GM23338 (cell line): ENCODE measurements around the gene CHGA.

Source experiments
- CREB1 ChIP-seq: fragments of 250-450 bp; sonication (Bioruptor Pico); IDR thresholded peaks from 2 replicates; pipeline ENCODE4 v1.5.0; 2020; ENCODE audit warnings: low read depth, mild to moderate bottlenecking, moderate library complexity
- EZH2 ChIP-seq: fragments of 200-600 bp; sonication (generic); IDR thresholded peaks from one replicate; pipeline ENCODE4 v1.8.0; 2017; ENCODE audit warnings: antibody characterized with exemption, mild to moderate bottlenecking, low read depth; ENCODE audit not compliant: unreplicated experiment
- JUNB ChIP-seq: IDR thresholded peaks from one replicate; pipeline ENCODE4 v1.6.1; 2016; ENCODE audit warnings: antibody characterized with exemption; ENCODE audit not compliant: unreplicated experiment
- POLR2AphosphoS5 ChIP-seq: IDR thresholded peaks from 2 replicates; pipeline ENCODE4 v1.6.1; 2016; ENCODE audit warnings: antibody characterized with exemption, low read depth
- TF ChIP-seq, protein P1 (sequence below), 2 experiments: fragments of 200-600 bp in 1 of 2; sonication (generic) in 1 of 2; conservative IDR thresholded peaks; 2 replicates each; pipeline versions ENCODE4 v1.5.1 to v1.6.1; 2016 to 2017; ENCODE audit warnings: antibody characterized with exemption in 2 of 2, low read depth in 2 of 2, mild to moderate bottlenecking in 2 of 2, moderate library complexity in 1 of 2

DNA sequence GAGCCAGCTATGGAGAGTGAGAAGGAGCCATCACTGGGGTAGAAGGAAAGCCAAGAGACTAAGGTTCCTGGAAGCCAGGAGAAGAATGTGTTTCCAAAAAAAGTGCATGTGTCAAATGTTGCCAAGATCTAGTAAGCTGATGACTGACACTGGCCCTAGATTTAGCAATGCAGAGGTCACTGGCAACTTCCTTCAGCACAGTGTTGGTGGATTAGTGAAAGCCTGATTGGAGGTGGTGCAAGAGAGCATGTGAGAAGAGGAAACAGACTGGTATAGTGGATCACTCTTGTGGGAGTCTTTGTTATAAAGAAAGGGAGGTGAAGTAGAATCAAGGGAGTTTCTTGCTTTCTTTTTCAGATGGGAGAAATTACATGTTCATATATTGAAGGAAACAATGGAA is 34.1 kb upstream of the CHGA start:
- TF ChIP-seq EZH2 = no peak
- TF ChIP-seq, protein P1, sequence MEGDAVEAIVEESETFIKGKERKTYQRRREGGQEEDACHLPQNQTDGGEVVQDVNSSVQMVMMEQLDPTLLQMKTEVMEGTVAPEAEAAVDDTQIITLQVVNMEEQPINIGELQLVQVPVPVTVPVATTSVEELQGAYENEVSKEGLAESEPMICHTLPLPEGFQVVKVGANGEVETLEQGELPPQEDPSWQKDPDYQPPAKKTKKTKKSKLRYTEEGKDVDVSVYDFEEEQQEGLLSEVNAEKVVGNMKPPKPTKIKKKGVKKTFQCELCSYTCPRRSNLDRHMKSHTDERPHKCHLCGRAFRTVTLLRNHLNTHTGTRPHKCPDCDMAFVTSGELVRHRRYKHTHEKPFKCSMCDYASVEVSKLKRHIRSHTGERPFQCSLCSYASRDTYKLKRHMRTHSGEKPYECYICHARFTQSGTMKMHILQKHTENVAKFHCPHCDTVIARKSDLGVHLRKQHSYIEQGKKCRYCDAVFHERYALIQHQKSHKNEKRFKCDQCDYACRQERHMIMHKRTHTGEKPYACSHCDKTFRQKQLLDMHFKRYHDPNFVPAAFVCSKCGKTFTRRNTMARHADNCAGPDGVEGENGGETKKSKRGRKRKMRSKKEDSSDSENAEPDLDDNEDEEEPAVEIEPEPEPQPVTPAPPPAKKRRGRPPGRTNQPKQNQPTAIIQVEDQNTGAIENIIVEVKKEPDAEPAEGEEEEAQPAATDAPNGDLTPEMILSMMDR (conservative IDR thresholded peaks at IDR 0.05; ENCODE audit: low read depth in 2 of 2) = no peak
- no peak for TF ChIP-seq CREB1 (CRISPR knock-in tag)
- no peak for TF ChIP-seq POLR2AphosphoS5
- no peak for TF ChIP-seq JUNB
